ENCODE measurements around the gene PRDM1. TPM values are rescaled to one million over a fixed set of nuclear protein-coding genes. Genes with fewer than 3 reads are reported as not detected.

PRDM1 gene
- total and polyA plus RNA-seq, 5 donors from 2014 or later, result 48.6 to 327 (median 70.0) TPM

- peak overlapping the region in 1 of 3 donors; percentile 14 for H3K27ac Mint-ChIP-seq
- ATAC-seq (ENCODE audit: low read depth in 2 of 2), result no peak
Measured at GRCh38 chr6:106134906-106135634, 48.9 kb downstream of the PRDM1 start.

DNA sequence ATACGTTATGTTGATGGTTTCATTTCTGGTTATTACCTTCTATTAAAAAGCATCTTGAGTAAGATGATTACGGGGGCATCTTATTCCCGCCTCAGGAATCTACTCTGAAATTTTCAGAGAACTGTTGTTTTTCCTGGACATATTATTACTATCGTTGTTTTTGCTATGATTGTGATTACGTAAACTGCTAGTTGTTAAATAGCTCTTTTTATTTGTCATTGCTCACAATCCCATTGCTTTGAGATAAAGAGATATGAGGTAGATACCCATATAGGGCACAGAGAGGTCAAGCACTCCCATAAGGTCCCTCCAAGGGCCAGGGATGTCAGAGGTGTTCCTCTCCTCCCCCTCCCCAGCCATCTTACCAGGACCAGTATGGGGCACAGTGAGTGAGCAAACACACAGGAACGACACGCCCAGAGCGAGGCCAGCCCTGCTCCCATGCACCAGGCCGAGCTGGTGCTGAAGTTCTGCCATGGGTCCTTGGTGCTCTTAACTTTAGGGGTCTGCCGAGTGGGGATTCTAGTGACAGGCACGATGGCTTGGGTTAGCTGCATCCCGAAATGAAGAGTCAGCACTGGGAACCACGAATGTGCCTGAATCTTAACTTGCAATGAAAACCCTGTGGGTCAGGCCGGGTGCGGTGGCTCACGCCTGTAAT lies 49.9 kb downstream of the PRDM1 start:
- H3K9me3 ChIP-seq (ENCODE audit: control insufficient read depth in 2 of 2, low read length in 2 of 2), result no peaks in the 10 kb centered on the region
- H3K27me3 Mint-ChIP-seq, result no peaks in the 10 kb centered on the region
- no peak for ATAC-seq (ENCODE audit: low read depth in 2 of 2)
- peaks cover 3% of the 10 kb centered on the region for H3K4me1 ChIP-seq (ENCODE audit: control insufficient read depth, insufficient read depth, low read length, poor library complexity, severe bottlenecking)
- H3K36me3 Mint-ChIP-seq, result no peaks in the 10 kb centered on the region
- H3K27ac ChIP-seq (ENCODE audit: insufficient read depth, low read length, poor library complexity, severe bottlenecking), result no peak overlapping the region
- H3K27ac Mint-ChIP-seq, result no peak overlapping the region
- H3K4me3 Mint-ChIP-seq, result no peak overlapping the region
- no peak for DNase-seq
- H3K27me3 ChIP-seq (ENCODE audit: control insufficient read depth, insufficient read depth, low read length), result no peaks in the 10 kb centered on the region
- H3K9me3 Mint-ChIP-seq, result no peaks in the 10 kb centered on the region
- H3K4me1 Mint-ChIP-seq, result peaks cover 0 to 13% (median 8%) of the 10 kb centered on the region in 4 donors
- H3K4me3 ChIP-seq (ENCODE audit: low read depth, low read length), result no peak overlapping the region
- no peaks in the 10 kb centered on the region for H3K36me3 ChIP-seq (ENCODE audit: control insufficient read depth, insufficient read depth, low read length)

More at GRCh38 chr6:106134906-106135634, 48.9 kb downstream of the PRDM1 start:
- Mint-ChIP-seq H3K9me3 (no peaks in the 10 kb centered on the region), H3K36me3 (no peaks in the 10 kb centered on the region), H3K4me3 (no peak overlapping the region), H3K4me1 (peaks cover 0 to 11% (median 5%) of the 10 kb centered on the region in 4 donors), H3K27me3 (no peaks in the 10 kb centered on the region)
- H3K4me1 ChIP-seq (ENCODE audit: control insufficient read depth, insufficient read depth, low read length, poor library complexity, severe bottlenecking), result no peaks in the 10 kb centered on the region
- no peaks in the 10 kb centered on the region for H3K36me3 ChIP-seq (ENCODE audit: control insufficient read depth, insufficient read depth, low read length)
- H3K4me3 ChIP-seq (ENCODE audit: low read depth, low read length), result no peak overlapping the region
- H3K27ac ChIP-seq (ENCODE audit: insufficient read depth, low read length, poor library complexity, severe bottlenecking), result no peak overlapping the region
- DNase-seq, result no peak
- no peaks in the 10 kb centered on the region for H3K27me3 ChIP-seq (ENCODE audit: control insufficient read depth, insufficient read depth, low read length)
- no peaks in the 10 kb centered on the region for H3K9me3 ChIP-seq (ENCODE audit: control insufficient read depth in 2 of 2, low read length in 2 of 2)

DNA sequence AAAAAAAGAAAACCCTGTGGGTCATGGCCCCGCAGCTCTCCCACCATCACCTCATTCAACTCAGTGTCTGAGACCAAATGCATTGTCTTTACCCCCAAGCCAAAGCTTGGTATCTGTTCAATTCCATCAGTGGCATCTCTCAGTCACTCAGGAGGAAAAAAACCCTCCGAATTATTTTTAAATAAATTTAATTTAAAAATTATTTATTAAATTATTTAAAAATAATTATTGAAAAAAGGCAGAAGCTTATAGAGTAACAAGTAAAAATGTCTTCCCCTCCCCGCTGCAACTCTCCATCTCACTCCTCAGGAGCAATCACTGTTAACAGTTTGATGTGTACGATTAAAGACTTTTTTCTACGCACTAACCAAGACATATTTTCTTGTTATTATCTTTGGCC lies 50.7 kb downstream of the PRDM1 start:
- H3K36me3 ChIP-seq (ENCODE audit: control insufficient read depth, insufficient read depth, low read length), result no peaks in the 10 kb centered on the region
- H3K9me3 ChIP-seq (ENCODE audit: control insufficient read depth in 2 of 2, low read length in 2 of 2), result no peaks in the 10 kb centered on the region
- no peak overlapping the region for H3K27ac ChIP-seq (ENCODE audit: insufficient read depth, low read length, poor library complexity, severe bottlenecking)
- ATAC-seq (ENCODE audit: low read depth in 2 of 2) (no peak), DNase-seq (no peak)
- no peak overlapping the region for H3K4me3 ChIP-seq (ENCODE audit: low read depth, low read length)
- Mint-ChIP-seq H3K36me3 (no peaks in the 10 kb centered on the region), H3K27ac (no peak overlapping the region), H3K4me1 (peaks cover 4 to 21% (median 16%) of the 10 kb centered on the region in 4 donors), H3K27me3 (no peaks in the 10 kb centered on the region), H3K4me3 (peak overlapping the region in 1 of 4 donors; percentile 63), H3K9me3 (no peaks in the 10 kb centered on the region)
- no peaks in the 10 kb centered on the region for H3K27me3 ChIP-seq (ENCODE audit: control insufficient read depth, insufficient read depth, low read length)
- H3K4me1 ChIP-seq (ENCODE audit: control insufficient read depth, insufficient read depth, low read length, poor library complexity, severe bottlenecking), result peaks cover 11% of the 10 kb centered on the region

- H3K36me3 ChIP-seq (ENCODE audit: control insufficient read depth, insufficient read depth, low read length), result no peaks in the 10 kb centered on the region
Measured at GRCh38 chr6:106138151-106138550, 52.0 kb downstream of the PRDM1 start.

DNA sequence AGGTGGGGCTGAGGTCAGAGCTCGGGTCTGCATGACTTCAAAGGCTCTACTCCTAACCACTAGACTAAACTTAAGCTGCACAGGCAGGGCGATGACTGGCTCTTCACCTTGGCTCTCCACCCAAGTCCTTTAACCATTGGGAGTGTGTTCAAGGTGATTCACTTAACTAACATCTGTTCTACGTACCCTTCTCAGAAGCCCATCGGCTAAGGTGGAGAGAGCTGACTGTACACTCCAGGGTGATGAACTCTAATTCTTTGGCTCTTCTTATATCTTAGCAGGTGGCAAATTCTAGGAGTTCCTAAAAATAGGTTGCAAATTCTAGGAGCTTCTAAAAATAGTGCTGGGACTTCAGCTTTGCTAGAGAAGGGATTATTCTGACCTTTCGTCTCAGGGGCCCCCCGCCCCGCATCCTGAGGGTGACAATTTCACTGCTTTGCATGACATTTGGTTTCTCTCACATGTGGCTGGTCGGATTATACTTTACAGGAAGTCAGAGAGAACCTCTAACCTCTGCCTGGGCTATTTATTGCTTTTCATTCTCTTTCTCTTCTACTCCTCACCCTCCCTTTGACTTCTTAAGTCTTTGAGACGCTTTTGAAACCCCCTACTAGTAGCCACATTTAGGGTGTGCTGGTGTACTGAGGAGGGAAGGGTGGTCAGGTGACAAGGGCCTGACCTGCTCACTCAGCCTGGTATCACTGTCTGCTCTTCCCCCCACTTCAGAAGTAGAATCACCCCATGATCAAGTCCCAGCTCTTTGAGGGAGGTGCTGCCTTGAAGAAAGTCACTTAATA lies 55.5 kb downstream of the PRDM1 start:
- peaks cover 39% of the 10 kb centered on the region for H3K4me1 ChIP-seq (ENCODE audit: control insufficient read depth, insufficient read depth, low read length, poor library complexity, severe bottlenecking)
- peaks cover 19 to 58% (median 36%) of the 10 kb centered on the region in 4 donors for H3K4me1 Mint-ChIP-seq
- H3K4me3 ChIP-seq (ENCODE audit: low read depth, low read length), result peak overlapping the region; percentile 65

More at GRCh38 chr6:106138151-106138550, 52.0 kb downstream of the PRDM1 start:
- Histone ChIP-seq H3K27me3 (ENCODE audit: control insufficient read depth, insufficient read depth, low read length) (no peaks in the 10 kb centered on the region), H3K4me1 (ENCODE audit: control insufficient read depth, insufficient read depth, low read length, poor library complexity, severe bottlenecking) (peaks cover 24% of the 10 kb centered on the region), H3K4me3 (ENCODE audit: low read depth, low read length) (no peak overlapping the region), H3K9me3 (ENCODE audit: control insufficient read depth in 2 of 2, low read length in 2 of 2) (no peaks in the 10 kb centered on the region), H3K27ac (ENCODE audit: insufficient read depth, low read length, poor library complexity, severe bottlenecking) (no peak overlapping the region)
- H3K4me1 Mint-ChIP-seq, result peaks cover 12 to 34% (median 23%) of the 10 kb centered on the region in 4 donors
- H3K4me3 Mint-ChIP-seq, result no peak overlapping the region
- H3K9me3 Mint-ChIP-seq, result no peaks in the 10 kb centered on the region
- H3K27me3 Mint-ChIP-seq, result no peaks in the 10 kb centered on the region
- H3K36me3 Mint-ChIP-seq, result no peaks in the 10 kb centered on the region
- DNase-seq, result no peak
- peak overlapping the region in 1 of 3 donors; percentile 62 for H3K27ac Mint-ChIP-seq
- no peak for ATAC-seq (ENCODE audit: low read depth in 2 of 2)

DNA sequence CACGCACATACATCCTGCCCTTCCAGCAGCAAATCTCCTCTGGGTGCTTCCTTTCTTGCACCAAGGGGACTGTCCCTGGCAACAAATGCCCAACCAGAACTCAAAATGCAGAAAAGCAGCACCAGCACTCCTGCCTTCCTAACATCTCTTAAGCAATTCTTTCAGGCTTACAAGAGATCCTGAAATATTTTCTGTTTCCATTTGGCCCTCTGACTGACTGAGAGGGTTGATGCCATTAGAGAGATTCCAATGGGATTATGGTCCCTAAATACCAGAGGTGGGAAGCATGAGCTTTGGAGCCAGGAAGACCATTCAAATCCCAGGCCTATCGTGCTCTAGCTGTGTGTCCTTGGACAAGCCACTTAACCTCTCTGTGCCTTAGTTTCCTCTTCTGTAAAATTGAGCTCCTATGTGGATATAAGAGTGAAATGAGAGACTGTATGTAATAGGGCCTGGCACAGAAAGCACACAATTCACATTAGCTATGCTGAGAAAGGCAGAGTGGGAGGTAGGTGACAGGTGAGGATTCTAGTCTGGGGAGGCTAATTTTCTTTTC lies 56.8 kb downstream of the PRDM1 start:
- ATAC-seq (ENCODE audit: low read depth in 2 of 2) (no peak), DNase-seq (no peak)
- H3K4me1 Mint-ChIP-seq, result peaks cover 19 to 59% (median 42%) of the 10 kb centered on the region in 4 donors
- H3K4me1 ChIP-seq (ENCODE audit: control insufficient read depth, insufficient read depth, low read length, poor library complexity, severe bottlenecking), result peaks cover 39% of the 10 kb centered on the region
- H3K36me3 Mint-ChIP-seq, result no peaks in the 10 kb centered on the region
- H3K4me3 Mint-ChIP-seq, result peak overlapping the region in 2 of 4 donors; percentile 42 to 64
- H3K27ac ChIP-seq (ENCODE audit: insufficient read depth, low read length, poor library complexity, severe bottlenecking), result peak overlapping the region; percentile 68
- no peaks in the 10 kb centered on the region for H3K27me3 Mint-ChIP-seq
- no peaks in the 10 kb centered on the region for H3K9me3 Mint-ChIP-seq
- peak overlapping the region; percentile 65 for H3K4me3 ChIP-seq (ENCODE audit: low read depth, low read length)
- H3K27me3 ChIP-seq (ENCODE audit: control insufficient read depth, insufficient read depth, low read length), result no peaks in the 10 kb centered on the region
- no peaks in the 10 kb centered on the region for H3K36me3 ChIP-seq (ENCODE audit: control insufficient read depth, insufficient read depth, low read length)
- H3K9me3 ChIP-seq (ENCODE audit: control insufficient read depth in 2 of 2, low read length in 2 of 2), result no peaks in the 10 kb centered on the region
- H3K27ac Mint-ChIP-seq, result peak overlapping the region; percentile 23 to 76 (median 32)

More for the DNA sequence above, 55.5 kb downstream of the PRDM1 start:
- ATAC-seq (ENCODE audit: low read depth in 2 of 2) (peak; percentile 79 to 81), DNase-seq (peak in 1 of 3 donors; percentile 84)
- Histone ChIP-seq H3K9me3 (ENCODE audit: control insufficient read depth in 2 of 2, low read length in 2 of 2) (no peaks in the 10 kb centered on the region), H3K27me3 (ENCODE audit: control insufficient read depth, insufficient read depth, low read length) (no peaks in the 10 kb centered on the region), H3K27ac (ENCODE audit: insufficient read depth, low read length, poor library complexity, severe bottlenecking) (peak overlapping the region; percentile 68), H3K36me3 (ENCODE audit: control insufficient read depth, insufficient read depth, low read length) (no peaks in the 10 kb centered on the region)
- Mint-ChIP-seq H3K27me3 (no peaks in the 10 kb centered on the region), H3K9me3 (no peaks in the 10 kb centered on the region), H3K27ac (peak overlapping the region; percentile 76 to 97 (median 96)), H3K36me3 (no peaks in the 10 kb centered on the region), H3K4me3 (peak overlapping the region; percentile 42 to 68 (median 63))

GRCh38 chr6:106143665-106144064 lies 57.5 kb downstream of the PRDM1 start:
- DNase-seq (no peak), ATAC-seq (ENCODE audit: low read depth in 2 of 2) (no peak)
- no peaks in the 10 kb centered on the region for H3K36me3 ChIP-seq (ENCODE audit: control insufficient read depth, insufficient read depth, low read length)
- Mint-ChIP-seq H3K9me3 (no peaks in the 10 kb centered on the region), H3K4me3 (no peak overlapping the region), H3K27ac (no peak overlapping the region), H3K4me1 (peaks cover 19 to 60% (median 42%) of the 10 kb centered on the region in 4 donors), H3K27me3 (no peaks in the 10 kb centered on the region), H3K36me3 (no peaks in the 10 kb centered on the region)
- no peak overlapping the region for H3K4me3 ChIP-seq (ENCODE audit: low read depth, low read length)
- H3K27me3 ChIP-seq (ENCODE audit: control insufficient read depth, insufficient read depth, low read length), result no peaks in the 10 kb centered on the region
- H3K27ac ChIP-seq (ENCODE audit: insufficient read depth, low read length, poor library complexity, severe bottlenecking), result no peak overlapping the region
- no peaks in the 10 kb centered on the region for H3K9me3 ChIP-seq (ENCODE audit: control insufficient read depth in 2 of 2, low read length in 2 of 2)
- H3K4me1 ChIP-seq (ENCODE audit: control insufficient read depth, insufficient read depth, low read length, poor library complexity, severe bottlenecking), result peaks cover 39% of the 10 kb centered on the region

All from CD4-positive, CD25-positive, alpha-beta regulatory T cell (primary cell).